HG02885 (cell line): ENCODE results near the gene ZNF146.
"Not testable (repeated sequence)": the region's sequence is repeated elsewhere in the genome, so short reads cannot be mapped to it uniquely, and the experiment has no call there.

Source experiments
- ATAC-seq: cut with Tn5 transposase; IDR thresholded peaks from one replicate; pipeline ENCODE4 v1.9.1; 2021; ENCODE audit warnings: mild to moderate bottlenecking; ENCODE audit not compliant: unreplicated experiment, poor library complexity

The ZNF146 gene

GRCh38 chr19:36225219-36225892, 10.4 kb downstream of the ZNF146 start:
- ATAC-seq, result no peak

- not testable (repeated sequence) for ATAC-seq
These were observed 18.7 kb downstream of the ZNF146 start for GRCh38 chr19:36233626-36234025.

GRCh38 chr19:36236304-36236945, 21.5 kb downstream of the ZNF146 start:
- no peak for ATAC-seq

- ATAC-seq, result no peak
These were observed 22.0 kb downstream of the ZNF146 start for GRCh38 chr19:36236946-36237310.

GRCh38 chr19:36244066-36244465, 29.2 kb downstream of the ZNF146 start:
- no peak for ATAC-seq

GRCh38 chr19:36245210-36246005, 30.5 kb downstream of the ZNF146 start:
- no peak for ATAC-seq

GRCh38 chr19:36246006-36246481, 31.1 kb downstream of the ZNF146 start:
- no peak for ATAC-seq

GRCh38 chr19:36252047-36252446, 37.1 kb downstream of the ZNF146 start:
- ATAC-seq, result no peak

GRCh38 chr19:36254848-36255247, 39.9 kb downstream of the ZNF146 start:
- ATAC-seq, result no peak

- ATAC-seq, result no peak
These were observed 40.4 kb downstream of the ZNF146 start for GRCh38 chr19:36255316-36255715.

GRCh38 chr19:36256064-36256463, 41.2 kb downstream of the ZNF146 start:
- no peak for ATAC-seq

GRCh38 chr19:36256853-36257519, 42.1 kb downstream of the ZNF146 start:
- no peak for ATAC-seq

- no peak for ATAC-seq
These were observed 42.6 kb downstream of the ZNF146 start for GRCh38 chr19:36257520-36257876.

- no peak for ATAC-seq
These were observed 43.3 kb downstream of the ZNF146 start for GRCh38 chr19:36258028-36258875.

GRCh38 chr19:36259211-36259610, 44.3 kb downstream of the ZNF146 start:
- no peak for ATAC-seq

- no peak for ATAC-seq
These were observed 50.2 kb downstream of the ZNF146 start for GRCh38 chr19:36265064-36265463.

GRCh38 chr19:36265856-36266374, 51.0 kb downstream of the ZNF146 start:
- ATAC-seq, result no peak

- no peak for ATAC-seq
These were observed 51.6 kb downstream of the ZNF146 start for GRCh38 chr19:36266375-36266961.
